HepG2 (cell line): ENCODE results near the gene S100A16. TPM values are rescaled to one million over a fixed set of nuclear protein-coding genes. Genes with fewer than 3 reads are reported as not detected.

Source experiments
- ASH2L ChIP-seq: fragments of 300-600, 200-600 bp; sonication (generic); IDR thresholded peaks from 2 replicates; pipeline ENCODE4 v1.7.0; 2017; ENCODE audit warnings: low read depth, mild to moderate bottlenecking, moderate library complexity, mixed read lengths, low read length; ENCODE audit not compliant: insufficient read length
- CREM ChIP-seq, 2 experiments: sonication (generic) in 1 of 2; formaldehyde crosslinking in 1 of 2; IDR thresholded peaks; 2 replicates each; pipeline versions ENCODE4 v1.4.0 to v1.6.1; 2016 to 2020; ENCODE audit warnings: antibody characterized with exemption in 1 of 2, mild to moderate bottlenecking in 1 of 2, missing genetic modification reagents in 1 of 2
- FOXO1 ChIP-seq: sonication (generic); formaldehyde crosslinking; IDR thresholded peaks from 2 replicates; pipeline ENCODE4 v1.4.0; 2020; ENCODE audit warnings: missing genetic modification reagents
- GFI1 ChIP-seq: sonication (generic); formaldehyde crosslinking; IDR thresholded peaks from 2 replicates; pipeline ENCODE4 v1.5.0; 2020; ENCODE audit warnings: missing genetic modification reagents, mild to moderate bottlenecking, borderline replicate concordance
- HNRNPK ChIP-seq: fragments of 200-400 bp; formaldehyde crosslinking; IDR thresholded peaks from 2 replicates; pipeline ENCODE4 v1.6.1; 2018; ENCODE audit warnings: low read length, low read depth, moderate library complexity, mild to moderate bottlenecking; ENCODE audit not compliant: poor library complexity, severe bottlenecking
- HNRNPL ChIP-seq: fragments of 200-400 bp; formaldehyde crosslinking; IDR thresholded peaks from 2 replicates; pipeline ENCODE4 v1.6.1; 2017; ENCODE audit warnings: mild to moderate bottlenecking, low read depth, low read length
- MZF1 ChIP-seq: sonication (generic); formaldehyde crosslinking; IDR thresholded peaks from 2 replicates; pipeline ENCODE4 v1.8.1; 2023; ENCODE audit warnings: mild to moderate bottlenecking, missing genetic modification reagents, borderline replicate concordance
- NCOA2 ChIP-seq: sonication (generic); formaldehyde crosslinking; IDR thresholded peaks from 2 replicates; pipeline ENCODE4 v1.8.0; 2022; ENCODE audit warnings: inconsistent platforms
- PAF1 ChIP-seq: IDR thresholded peaks from 2 replicates; pipeline ENCODE4 v1.6.1; 2016; ENCODE audit warnings: missing genetic modification reagents, missing compliant biosample characterization
- RBFOX2 ChIP-seq: fragments of 200-400 bp; formaldehyde crosslinking; IDR thresholded peaks from 2 replicates; pipeline ENCODE4 v1.6.1; 2017; ENCODE audit warnings: low read depth, mild to moderate bottlenecking, low read length
- REXO4 ChIP-seq: sonication (generic); formaldehyde crosslinking; IDR thresholded peaks from 2 replicates; pipeline ENCODE4 v1.8.0; 2022; ENCODE audit warnings: missing genetic modification reagents, mild to moderate bottlenecking, borderline replicate concordance
- SMARCC2 ChIP-seq: fragments of 450-650 bp; IDR thresholded peaks from 2 replicates; pipeline ENCODE4 v1.6.1; 2017; ENCODE audit warnings: antibody characterized with exemption, mild to moderate bottlenecking
- TBX2 ChIP-seq: sonication (generic); formaldehyde crosslinking; IDR thresholded peaks from 2 replicates; pipeline ENCODE4 v1.5.0; 2020; ENCODE audit warnings: missing genetic modification reagents, mild to moderate bottlenecking, borderline replicate concordance
- TCF12 ChIP-seq, 2 experiments: fragments of 450-650 bp in 1 of 2; sonication (generic) in 1 of 2; formaldehyde crosslinking in 1 of 2; IDR thresholded peaks; 2 replicates each; pipeline versions ENCODE4 v1.6.1 to v1.8.0; 2017 to 2022; ENCODE audit warnings: antibody characterized with exemption in 1 of 2, mild to moderate bottlenecking in 1 of 2, missing genetic modification reagents in 1 of 2, moderate library complexity in 1 of 2
- ZIK1 ChIP-seq: sonication (generic); formaldehyde crosslinking; IDR thresholded peaks from 2 replicates; pipeline ENCODE4 v1.5.0; 2020; ENCODE audit warnings: mild to moderate bottlenecking, low read depth, missing genetic modification reagents, borderline replicate concordance
- polyA plus RNA-seq, 8 experiments: library from polyadenylated mRNA; depleted of rRNA in 3 of 8; stranded (reverse) in 7 of 8; unstranded in 1 of 8; fragments of >200 nt; fragmentation: Illumina TruSeq in 4 of 8; extraction: Trizol in 4 of 8; gene quantifications; 2 replicates each; pipeline versions ENCODE4 v1.2.1 to v1.2.3, GENCODE V29; 2011 to 2016; ENCODE audit warnings: low read depth in 4 of 8, missing spikeins in 1 of 8, mixed read lengths in 1 of 8; ENCODE audit not compliant: insufficient read depth in 1 of 8
- total RNA-seq, 5 experiments: library from RNA; depleted of rRNA; stranded (reverse); fragments of >200 nt; fragmentation: Illumina TruSeq; extraction: Trizol; gene quantifications; 2 replicates each; pipeline ENCODE4 v1.2.3, GENCODE V29; 2016; ENCODE audit warnings: low read depth in 1 of 5
- TF ChIP-seq, protein P1 (sequence below): sonication (generic); formaldehyde crosslinking; IDR thresholded peaks from 2 replicates; pipeline ENCODE4 v1.4.0; 2020; ENCODE audit warnings: mild to moderate bottlenecking, missing genetic modification reagents
- TF ChIP-seq, protein P2 (sequence below): sonication (generic); formaldehyde crosslinking; IDR thresholded peaks from 2 replicates; pipeline ENCODE4 v1.8.0; 2022; ENCODE audit warnings: low read depth, missing genetic modification reagents
- TF ChIP-seq, protein P3 (sequence below): sonication (generic); formaldehyde crosslinking; IDR thresholded peaks from 2 replicates; pipeline ENCODE4 v1.5.0; 2020; ENCODE audit warnings: mild to moderate bottlenecking, missing genetic modification reagents

Gene S100A16
- total and polyA plus RNA-seq, 2 of the 13 experiments (the other 11 are each of a cell fraction or from before 2014, with no cell fraction given), result 46.0 to 195 TPM

DNA sequence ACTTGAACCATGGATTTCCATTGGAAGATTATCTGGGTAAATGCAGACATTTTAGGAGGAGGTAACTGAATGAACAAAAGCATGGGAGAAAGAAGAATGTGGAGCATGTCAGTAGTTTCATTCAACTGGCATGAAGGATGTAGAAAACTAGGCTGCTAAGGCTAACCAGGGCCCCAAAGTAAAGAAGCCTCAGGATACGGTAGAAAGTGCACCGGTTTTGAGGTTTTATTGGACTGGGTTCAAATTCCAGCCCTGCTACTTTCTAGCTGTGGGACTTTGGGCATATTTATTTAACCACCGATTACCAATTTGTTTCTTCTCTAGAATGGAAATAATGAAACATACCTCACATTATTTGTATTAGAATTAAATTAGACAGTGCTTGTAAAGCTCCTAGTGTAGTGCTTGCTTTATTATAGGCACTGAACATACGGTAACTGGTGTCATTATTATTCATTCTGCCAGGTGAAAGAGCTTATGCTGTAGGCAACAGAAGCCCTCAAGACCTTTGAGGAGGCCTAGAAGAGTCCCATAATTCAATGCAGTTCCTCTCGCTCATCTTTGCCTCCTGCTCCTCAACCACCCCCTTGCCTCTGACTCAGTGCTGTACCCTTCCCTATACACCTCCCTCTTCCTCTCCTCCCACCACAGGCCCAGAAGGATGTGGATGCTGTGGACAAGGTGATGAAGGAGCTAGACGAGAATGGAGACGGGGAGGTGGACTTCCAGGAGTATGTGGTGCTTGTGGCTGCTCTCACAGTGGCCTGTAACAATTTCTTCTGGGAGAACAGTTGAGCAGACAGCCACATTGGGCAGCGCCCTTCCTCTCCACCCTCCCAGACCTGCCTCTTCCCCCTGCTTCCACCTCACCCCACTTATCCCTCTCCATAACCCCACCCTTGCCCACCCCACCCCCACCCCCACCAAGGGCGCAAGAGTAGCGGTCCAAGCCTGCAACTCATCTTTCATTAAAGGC lies 18.4 kb upstream of the S100A16 start (continued):
- TF ChIP-seq CREM (IDR thresholded peaks at IDR 0.05) (peak; percentile 39; the same call in 1 of the 2 replicates), CREM (CRISPR knock-in tag; IDR thresholded peaks at IDR 0.05) (no peak), MZF1 (CRISPR knock-in tag) (no peak), NCOA2 (CRISPR knock-in tag) (0 out of 2 replicates have a peak, but pooled peaks have one; percentile 43), RBFOX2 (peak; percentile 51; the same call in 1 of the 2 replicates), HNRNPK (peak; percentile 56), TBX2 (CRISPR knock-in tag) (no peak), TCF12 (IDR thresholded peaks at IDR 0.05) (no peak), TCF12 (CRISPR knock-in tag; IDR thresholded peaks at IDR 0.05) (no peak), FOXO1 (CRISPR knock-in tag) (no peak), ZIK1 (CRISPR knock-in tag) (no peak), GFI1 (no peak), PAF1 (no peak), HNRNPL (no peak), SMARCC2 (no peak), REXO4 (CRISPR knock-in tag) (no peak), ASH2L (peak; percentile 79)
- TF ChIP-seq, protein P1, sequence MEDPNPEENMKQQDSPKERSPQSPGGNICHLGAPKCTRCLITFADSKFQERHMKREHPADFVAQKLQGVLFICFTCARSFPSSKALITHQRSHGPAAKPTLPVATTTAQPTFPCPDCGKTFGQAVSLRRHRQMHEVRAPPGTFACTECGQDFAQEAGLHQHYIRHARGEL (CRISPR knock-in tag), result no peak
- TF ChIP-seq, protein P2, sequence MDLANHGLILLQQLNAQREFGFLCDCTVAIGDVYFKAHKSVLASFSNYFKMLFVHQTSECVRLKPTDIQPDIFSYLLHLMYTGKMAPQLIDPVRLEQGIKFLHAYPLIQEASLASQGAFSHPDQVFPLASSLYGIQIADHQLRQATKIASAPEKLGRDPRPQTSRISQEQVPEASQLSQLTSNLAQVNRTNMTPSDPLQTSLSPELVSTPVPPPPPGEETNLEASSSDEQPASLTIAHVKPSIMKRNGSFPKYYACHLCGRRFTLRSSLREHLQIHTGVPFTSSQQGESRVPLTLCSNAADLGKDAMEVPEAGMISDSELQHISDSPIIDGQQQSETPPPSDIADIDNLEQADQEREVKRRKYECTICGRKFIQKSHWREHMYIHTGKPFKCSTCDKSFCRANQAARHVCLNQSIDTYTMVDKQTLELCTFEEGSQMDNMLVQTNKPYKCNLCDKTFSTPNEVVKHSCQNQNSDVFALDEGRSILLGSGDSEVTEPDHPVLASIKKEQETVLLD (CRISPR knock-in tag), result no peak
- TF ChIP-seq, protein P3, sequence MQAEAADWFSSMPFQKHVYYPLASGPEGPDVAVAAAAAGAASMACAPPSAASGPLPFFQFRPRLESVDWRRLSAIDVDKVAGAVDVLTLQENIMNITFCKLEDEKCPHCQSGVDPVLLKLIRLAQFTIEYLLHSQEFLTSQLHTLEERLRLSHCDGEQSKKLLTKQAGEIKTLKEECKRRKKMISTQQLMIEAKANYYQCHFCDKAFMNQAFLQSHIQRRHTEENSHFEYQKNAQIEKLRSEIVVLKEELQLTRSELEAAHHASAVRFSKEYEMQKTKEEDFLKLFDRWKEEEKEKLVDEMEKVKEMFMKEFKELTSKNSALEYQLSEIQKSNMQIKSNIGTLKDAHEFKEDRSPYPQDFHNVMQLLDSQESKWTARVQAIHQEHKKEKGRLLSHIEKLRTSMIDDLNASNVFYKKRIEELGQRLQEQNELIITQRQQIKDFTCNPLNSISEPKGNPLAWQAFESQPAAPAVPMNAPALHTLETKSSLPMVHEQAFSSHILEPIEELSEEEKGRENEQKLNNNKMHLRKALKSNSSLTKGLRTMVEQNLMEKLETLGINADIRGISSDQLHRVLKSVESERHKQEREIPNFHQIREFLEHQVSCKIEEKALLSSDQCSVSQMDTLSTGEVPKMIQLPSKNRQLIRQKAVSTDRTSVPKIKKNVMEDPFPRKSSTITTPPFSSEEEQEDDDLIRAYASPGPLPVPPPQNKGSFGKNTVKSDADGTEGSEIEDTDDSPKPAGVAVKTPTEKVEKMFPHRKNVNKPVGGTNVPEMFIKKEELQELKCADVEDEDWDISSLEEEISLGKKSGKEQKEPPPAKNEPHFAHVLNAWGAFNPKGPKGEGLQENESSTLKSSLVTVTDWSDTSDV, result no peak
